CD4-positive, alpha-beta T cell treated with Interleukin-4 for 4 hours (primary cell): ENCODE data around the gene TMEM37.

Experiments
- DNase-seq: peaks from one replicate; pipeline ENCODE4 v3.0.0-alpha.2; 2020

TMEM37 gene

GRCh38 chr2:119481501-119482455 lies 50.1 kb downstream of the TMEM37 start:
- no peak for DNase-seq

GRCh38 chr2:119482481-119483394 lies 51.1 kb downstream of the TMEM37 start:
- DNase-seq = no peak

- no peak for DNase-seq
Measured at GRCh38 chr2:119483395-119483753, 51.7 kb downstream of the TMEM37 start.

- no peak for DNase-seq
Measured at GRCh38 chr2:119483896-119484718, 52.5 kb downstream of the TMEM37 start.

- no peak for DNase-seq
Measured at GRCh38 chr2:119484834-119485233, 53.2 kb downstream of the TMEM37 start.

- no peak for DNase-seq
Measured at GRCh38 chr2:119485336-119486110, 53.9 kb downstream of the TMEM37 start.

GRCh38 chr2:119486196-119486827 lies 54.7 kb downstream of the TMEM37 start:
- no peak for DNase-seq

- DNase-seq = no peak
Measured at GRCh38 chr2:119486886-119487285, 55.2 kb downstream of the TMEM37 start.

GRCh38 chr2:119487434-119488244 lies 56.0 kb downstream of the TMEM37 start:
- DNase-seq = no peak
